ENCODE results near the gene ST7L. TPM values are rescaled to one million over a fixed set of nuclear protein-coding genes. Genes with fewer than 3 reads are reported as not detected.
A peak's percentile ranks its signal among the peaks of the same experiment; 100 is the strongest.

ST7L gene
- total and polyA plus RNA-seq, 11 donors, result 6.9 to 20.3 (median 13.7) TPM

DNA sequence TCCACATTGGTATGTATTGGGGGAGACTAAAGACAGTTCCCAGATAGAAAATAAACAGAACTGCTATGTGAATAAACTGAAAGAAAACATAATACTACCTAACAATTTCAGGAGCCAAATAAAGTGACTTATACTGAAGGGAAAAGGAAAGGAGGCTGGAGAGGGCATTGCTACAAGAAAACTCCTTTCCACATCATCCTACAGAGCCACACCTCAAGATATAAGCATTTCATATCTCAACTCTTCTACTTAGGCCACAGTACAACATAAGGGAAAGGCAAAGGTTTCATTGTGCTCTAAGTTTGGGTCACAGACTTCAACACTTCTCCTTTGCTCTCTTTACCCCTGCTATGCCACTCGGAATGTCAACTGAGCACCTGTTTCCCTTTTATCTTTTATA lies 54.9 kb downstream of the ST7L start:
- 96 to 100% (median 98%) methylated on average over 1 of the region's 1 CpG for WGBS, 4 donors
- Histone ChIP-seq H3K9me3 (no peaks in the 10 kb centered on the region), H3K27ac (no peak overlapping the region), H3K27me3 (no peaks in the 10 kb centered on the region), H3K4me1 (no peaks in the 10 kb centered on the region), H3K4me3 (no peak overlapping the region), H3K36me3 (peaks cover 0 to 55% (median 26%) of the 10 kb centered on the region in 9 donors)
- DNase-seq (no peak), ATAC-seq (no peak)
- TF ChIP-seq, protein P1, sequence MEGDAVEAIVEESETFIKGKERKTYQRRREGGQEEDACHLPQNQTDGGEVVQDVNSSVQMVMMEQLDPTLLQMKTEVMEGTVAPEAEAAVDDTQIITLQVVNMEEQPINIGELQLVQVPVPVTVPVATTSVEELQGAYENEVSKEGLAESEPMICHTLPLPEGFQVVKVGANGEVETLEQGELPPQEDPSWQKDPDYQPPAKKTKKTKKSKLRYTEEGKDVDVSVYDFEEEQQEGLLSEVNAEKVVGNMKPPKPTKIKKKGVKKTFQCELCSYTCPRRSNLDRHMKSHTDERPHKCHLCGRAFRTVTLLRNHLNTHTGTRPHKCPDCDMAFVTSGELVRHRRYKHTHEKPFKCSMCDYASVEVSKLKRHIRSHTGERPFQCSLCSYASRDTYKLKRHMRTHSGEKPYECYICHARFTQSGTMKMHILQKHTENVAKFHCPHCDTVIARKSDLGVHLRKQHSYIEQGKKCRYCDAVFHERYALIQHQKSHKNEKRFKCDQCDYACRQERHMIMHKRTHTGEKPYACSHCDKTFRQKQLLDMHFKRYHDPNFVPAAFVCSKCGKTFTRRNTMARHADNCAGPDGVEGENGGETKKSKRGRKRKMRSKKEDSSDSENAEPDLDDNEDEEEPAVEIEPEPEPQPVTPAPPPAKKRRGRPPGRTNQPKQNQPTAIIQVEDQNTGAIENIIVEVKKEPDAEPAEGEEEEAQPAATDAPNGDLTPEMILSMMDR (IDR thresholded peaks at IDR 0.05), result no peak
- no peak for TF ChIP-seq POLR2A (IDR thresholded peaks at IDR 0.05)
- intact Hi-C loops (cut with DNase I), result no loop called here

- ATAC-seq (no peak), DNase-seq (no peak)
- no peaks in the 10 kb centered on the region for H3K27me3 ChIP-seq
- intact Hi-C loops (cut with DNase I), result no loop called here
- TF ChIP-seq, protein P1 (IDR thresholded peaks at IDR 0.05), result no peak
- TF ChIP-seq POLR2A (IDR thresholded peaks at IDR 0.05), result no peak
- H3K4me3 ChIP-seq, result no peak overlapping the region
- peaks cover 0 to 55% (median 25%) of the 10 kb centered on the region in 9 donors for H3K36me3 ChIP-seq
- no peak overlapping the region for H3K27ac ChIP-seq
- no peaks in the 10 kb centered on the region for H3K9me3 ChIP-seq
- no peaks in the 10 kb centered on the region for H3K4me1 ChIP-seq
These were observed 55.6 kb downstream of the ST7L start for GRCh38 chr1:112563341-112563740.

GRCh38 chr1:112558634-112559033 lies 60.3 kb downstream of the ST7L start:
- Histone ChIP-seq H3K27me3 (no peaks in the 10 kb centered on the region), H3K4me1 (peaks cover 0 to 7% (median 0%) of the 10 kb centered on the region in 12 donors), H3K4me3 (no peak overlapping the region), H3K27ac (no peak overlapping the region), H3K9me3 (no peaks in the 10 kb centered on the region), H3K36me3 (peaks cover 0 to 58% (median 14%) of the 10 kb centered on the region in 9 donors)
- WGBS, 4 donors, result 90 to 97% (median 93%) methylated on average over 3 of the region's 3 CpGs
- intact Hi-C loops (cut with DNase I), result no loop called here
- no peak for ATAC-seq
- no peak for DNase-seq
- TF ChIP-seq, protein P1 (IDR thresholded peaks at IDR 0.05), result no peak
- TF ChIP-seq POLR2A (IDR thresholded peaks at IDR 0.05), result no peak

- ATAC-seq (peak in 2 of 4 donors; percentile 18 to 36), DNase-seq (no peak)
- TF ChIP-seq, protein P1 (IDR thresholded peaks at IDR 0.05), result no peak
- no peak for TF ChIP-seq POLR2A (IDR thresholded peaks at IDR 0.05)
- WGBS, 4 donors, result 89 to 97% (median 93%) methylated on average over 1 of the region's 1 CpG
- Histone ChIP-seq H3K36me3 (peaks cover 0 to 52% (median 14%) of the 10 kb centered on the region in 9 donors), H3K4me3 (no peak overlapping the region), H3K9me3 (no peaks in the 10 kb centered on the region), H3K27me3 (no peaks in the 10 kb centered on the region), H3K4me1 (peaks cover 0 to 7% (median 0%) of the 10 kb centered on the region in 12 donors), H3K27ac (no peak overlapping the region)
- intact Hi-C loops (cut with DNase I), result no loop called here
These were observed 61.6 kb downstream of the ST7L start for GRCh38 chr1:112557385-112557784.

Data from heart left ventricle (tissue), 16 donors.